H9 (cell line): ENCODE measurements around the gene U2AF1L4. TPM values are rescaled to one million over a fixed set of nuclear protein-coding genes. Genes with fewer than 3 reads are reported as not detected.

ENCODE experiments used
- DNase-seq: peaks from one replicate; pipeline ENCODE4 v3.0.0-alpha.2; 2017
- H2AFZ ChIP-seq: one replicate; pipeline ENCODE4 v1.6.1; 2013; ENCODE audit warnings: mild to moderate bottlenecking, low read length, control low read depth, moderate library complexity
- H2AK5ac ChIP-seq: 2 replicates; pipeline ENCODE4 v1.6.1; 2013; ENCODE audit warnings: low read length, control low read depth, mixed read lengths; ENCODE audit not compliant: insufficient read length
- H2BK120ac ChIP-seq: one replicate; pipeline ENCODE4 v1.6.1; 2013; ENCODE audit warnings: low read depth, mild to moderate bottlenecking, low read length, control low read depth, inconsistent platforms; ENCODE audit not compliant: poor library complexity, severe bottlenecking
- H2BK12ac ChIP-seq: 2 replicates; pipeline ENCODE4 v1.6.1; 2013; ENCODE audit warnings: low read length, control low read depth, mixed read lengths, low read depth; ENCODE audit not compliant: insufficient read length
- H2BK15ac ChIP-seq: 2 replicates; pipeline ENCODE4 v1.6.1; 2013; ENCODE audit warnings: low read depth, low read length, control low read depth
- H2BK20ac ChIP-seq: one replicate; pipeline ENCODE4 v1.6.1; 2013; ENCODE audit warnings: low read depth, mild to moderate bottlenecking, low read length, control low read depth, inconsistent platforms; ENCODE audit not compliant: poor library complexity, severe bottlenecking
- H2BK5ac ChIP-seq: 2 replicates; pipeline ENCODE4 v1.6.1; 2013; ENCODE audit warnings: low read length, control low read depth, mixed read lengths; ENCODE audit not compliant: insufficient read length
- H3K14ac ChIP-seq: 2 replicates; pipeline ENCODE4 v1.6.1; 2013; ENCODE audit warnings: low read length, control low read depth; ENCODE audit not compliant: insufficient read depth
- H3K18ac ChIP-seq: 2 replicates; pipeline ENCODE4 v1.6.1; 2013; ENCODE audit warnings: low read depth, mild to moderate bottlenecking, mixed read lengths, low read length, control low read depth; ENCODE audit not compliant: insufficient read length
- H3K23ac ChIP-seq: 2 replicates; pipeline ENCODE4 v1.6.1; 2013; ENCODE audit warnings: low read length, control low read depth, mixed read lengths, low read depth; ENCODE audit not compliant: insufficient read length
- H3K23me2 ChIP-seq: 2 replicates; pipeline ENCODE4 v1.6.1; 2013; ENCODE audit warnings: low read depth, mild to moderate bottlenecking, mixed read lengths, low read length, control low read depth; ENCODE audit not compliant: insufficient read length, poor library complexity, severe bottlenecking
- H3K27ac ChIP-seq: 2 replicates; pipeline ENCODE4 v1.5.1; 2013; ENCODE audit warnings: low read length, control low read depth, mixed read lengths, low read depth; ENCODE audit not compliant: insufficient read length
- H3K27me3 ChIP-seq: 2 replicates; pipeline ENCODE4 v1.6.1; 2013; ENCODE audit warnings: low read length, control low read depth, inconsistent platforms; ENCODE audit not compliant: insufficient read depth
- H3K4ac ChIP-seq: 2 replicates; pipeline ENCODE4 v1.6.1; 2013; ENCODE audit warnings: low read depth, mild to moderate bottlenecking, control low read depth, inconsistent platforms, low read length, moderate library complexity
- H3K4me1 ChIP-seq: 2 replicates; pipeline ENCODE4 v1.6.1; 2013; ENCODE audit warnings: low read length, control low read depth, inconsistent platforms; ENCODE audit not compliant: insufficient read depth
- H3K4me2 ChIP-seq: 2 replicates; pipeline ENCODE4 v1.6.1; 2013; ENCODE audit warnings: low read length, control low read depth, mixed read lengths; ENCODE audit not compliant: insufficient read length, insufficient read depth
- H3K56ac ChIP-seq: 2 replicates; pipeline ENCODE4 v1.6.1; 2013; ENCODE audit warnings: low read depth, mild to moderate bottlenecking, mixed read lengths, low read length, control low read depth; ENCODE audit not compliant: insufficient read length
- H3K79me1 ChIP-seq: 2 replicates; pipeline ENCODE4 v1.6.1; 2013; ENCODE audit warnings: low read depth, mild to moderate bottlenecking, moderate library complexity, low read length, control low read depth, inconsistent platforms; ENCODE audit not compliant: insufficient read depth, poor library complexity, severe bottlenecking
- H3K79me2 ChIP-seq: 2 replicates; pipeline ENCODE4 v1.6.1; 2013; ENCODE audit warnings: low read length, control low read depth, inconsistent platforms; ENCODE audit not compliant: insufficient read depth
- H3K9ac ChIP-seq: 2 replicates; pipeline ENCODE4 v1.6.1; 2013; ENCODE audit warnings: low read length, control low read depth, mixed read lengths; ENCODE audit not compliant: insufficient read length; ENCODE audit errors: extremely low read depth
- H3K9me3 ChIP-seq: one replicate; pipeline ENCODE4 v1.6.1; 2013; ENCODE audit warnings: low read depth, low read length, inconsistent platforms; ENCODE audit not compliant: control insufficient read depth
- H3T11ph ChIP-seq: one replicate; pipeline ENCODE4 v1.6.1; 2013; ENCODE audit warnings: mild to moderate bottlenecking, low read length, control low read depth, inconsistent platforms
- H4K20me1 ChIP-seq: one replicate; pipeline ENCODE4 v1.6.1; 2013; ENCODE audit not compliant: control insufficient read depth, insufficient read length, insufficient read depth
- H4K5ac ChIP-seq: 2 replicates; pipeline ENCODE4 v1.6.1; 2013; ENCODE audit warnings: low read depth, mild to moderate bottlenecking, mixed read lengths, low read length, control low read depth; ENCODE audit not compliant: insufficient read length
- H4K8ac ChIP-seq: replicated peaks from 2 replicates; pipeline ENCODE4 v1.6.1; 2013; ENCODE audit warnings: low read length, control low read depth, mixed read lengths, low read depth; ENCODE audit not compliant: insufficient read length
- H4K91ac ChIP-seq: 2 replicates; pipeline ENCODE4 v1.6.1; 2013; ENCODE audit warnings: low read depth, mild to moderate bottlenecking, moderate library complexity, mixed read lengths, low read length, control low read depth; ENCODE audit not compliant: insufficient read length
- H3K27ac Mint-ChIP-seq, 3 experiments: 2 replicates in 2 of 3; 3 replicates in 1 of 3; pipeline ENCODE4 v1.8.0; 2020 to 2021; ENCODE audit warnings: mixed read lengths in 3 of 3, mild to moderate bottlenecking in 1 of 3, moderate library complexity in 1 of 3
- H3K27me3 Mint-ChIP-seq: 2 replicates; pipeline ENCODE4 v1.8.0; 2021; ENCODE audit warnings: low read depth, mild to moderate bottlenecking, moderate library complexity, mixed read lengths
- H3K36me3 Mint-ChIP-seq, 3 experiments: 2 replicates in 2 of 3; 3 replicates in 1 of 3; pipeline ENCODE4 v1.8.0; 2020 to 2021; ENCODE audit warnings: low read depth in 3 of 3, mixed read lengths in 3 of 3; ENCODE audit not compliant: insufficient read depth in 1 of 3
- H3K4me1 Mint-ChIP-seq, 2 experiments: 2 replicates each; pipeline ENCODE4 v1.8.0; 2020; ENCODE audit warnings: mixed read lengths in 2 of 2
- H3K4me3 Mint-ChIP-seq, 2 experiments: 2 replicates in 1 of 2; 3 replicates in 1 of 2; pipeline ENCODE4 v1.8.0; 2020 to 2021; ENCODE audit warnings: mild to moderate bottlenecking in 2 of 2, mixed read lengths in 2 of 2, moderate library complexity in 1 of 2
- H3K9me3 Mint-ChIP-seq, 2 experiments: 2 replicates in 1 of 2; 3 replicates in 1 of 2; pipeline ENCODE4 v1.8.0; 2020; ENCODE audit warnings: mild to moderate bottlenecking in 2 of 2, mixed read lengths in 2 of 2, moderate library complexity in 1 of 2
- CTCF ChIP-seq: fragments of 200-600 bp; sonication (generic); conservative IDR thresholded peaks from 3 replicates; pipeline ENCODE4 v1.8.0; 2021; ENCODE audit warnings: antibody characterized with exemption, mild to moderate bottlenecking
- WGBS: extraction: QIAGEN DNeasy Blood & Tissue Kit; methylation state at CpG from one replicate; pipeline ENCODE4 v1.1.7; 2013; ENCODE audit warnings: missing lambda C conversion rate, low lambda C conversion rate, mixed read lengths; ENCODE audit not compliant: insufficient read length; ENCODE audit errors: extremely low coverage; 5-methylcytosine and 5-hydroxymethylcytosine counted together
- total RNA-seq: library from RNA; stranded (reverse); gene quantifications from 2 replicates; pipeline ENCODE4 v1.2.1, GENCODE V29; 2021

Gene U2AF1L4
- total RNA-seq, 1 experiment from 2014 or later: 16.8 TPM

GRCh38 chr19:35702223-35703012 is 42.8 kb downstream of the U2AF1L4 start:
- Histone ChIP-seq H4K20me1 (no peaks in the 10 kb centered on the region), H3K27me3 (no peaks in the 10 kb centered on the region), H3K79me2 (no peaks in the 10 kb centered on the region), H3K9me3 (no peaks in the 10 kb centered on the region), H3K23me2 (peaks cover 4% of the 10 kb centered on the region), H4K8ac (no peak overlapping the region), H4K91ac (no peak overlapping the region), H3K9ac (peak overlapping the region; percentile 46), H4K5ac (no peak overlapping the region), H2BK12ac (no peak overlapping the region), H3K4ac (no peak overlapping the region), H2BK15ac (no peak overlapping the region), H3K23ac (no peak overlapping the region), H3K14ac (peak overlapping the region; percentile 84; the same call in 1 of the 2 replicates), H3K4me1 (no peaks in the 10 kb centered on the region), H2BK5ac (no peak overlapping the region), H2AK5ac (no peak overlapping the region), H3T11ph (no peak overlapping the region), H3K79me1 (no peaks in the 10 kb centered on the region), H3K18ac (no peak overlapping the region), H3K27ac (no peak overlapping the region), H2BK20ac (no peak overlapping the region), H3K56ac (no peak overlapping the region), H2AFZ (no peak overlapping the region), H3K4me2 (peak overlapping the region; percentile 46), H2BK120ac (no peak overlapping the region)
- peak; percentile 99 for DNase-seq
- Mint-ChIP-seq H3K27me3 (peaks cover 40% of the 10 kb centered on the region), H3K9me3 (peaks cover 0 to 4% of the 10 kb centered on the region in 2 experiments; a peak in 1 of 5 replicates), H3K4me1 (peaks cover 3 to 7% of the 10 kb centered on the region in 2 experiments), H3K4me3 (peak overlapping the region; percentile 70 to 95), H3K36me3 (no peaks in the 10 kb centered on the region), H3K27ac (peak overlapping the region; percentile 14 to 97 (median 95); a peak in 5 of 7 replicates)
- 0 out of 3 replicates have a peak, but pooled peaks have one; percentile 3 for TF ChIP-seq CTCF
- no CpG with 5 or more reads among the region's 50 CpGs for WGBS
